Activated T-cell treated with anti-CD3 and anti-CD28 coated beads, Interleukin-2, amount 50 U/mL, for 4 hours (primary cell): ENCODE data around the gene PTK7. TPM values are rescaled to one million over a fixed set of nuclear protein-coding genes. Genes with fewer than 3 reads are reported as not detected.
"Not testable (repeated sequence)": the region's sequence is repeated elsewhere in the genome, so short reads cannot be mapped to it uniquely, and the experiment has no call there.

Source experiments
- ATAC-seq, 2 donors: fragments of 200-7000 bp; cut with Tn5 transposase; one replicate each; pipeline ENCODE4 v1.10.0; 2021
- DNase-seq: peaks from one replicate; pipeline ENCODE4 v3.0.0-alpha.2; 2020
- H3K27me3 Mint-ChIP-seq: one replicate; pipeline ENCODE4 v1.8.0; 2021; ENCODE audit warnings: low read depth, mixed read lengths
- H3K36me3 Mint-ChIP-seq: one replicate; pipeline ENCODE4 v1.8.0; 2022; ENCODE audit warnings: mixed read lengths; ENCODE audit not compliant: insufficient read depth
- H3K4me1 Mint-ChIP-seq: one replicate; pipeline ENCODE4 v1.8.0; 2021; ENCODE audit warnings: low read depth, mixed read lengths
- H3K4me3 Mint-ChIP-seq: one replicate; pipeline ENCODE4 v1.8.0; 2021; ENCODE audit warnings: mild to moderate bottlenecking, moderate library complexity, mixed read lengths
- H3K9me3 Mint-ChIP-seq: one replicate; pipeline ENCODE4 v1.8.0; 2021; ENCODE audit warnings: mixed read lengths
- total RNA-seq, 3 donors: library from RNA; stranded (reverse); gene quantifications; one replicate each; pipeline ENCODE4 v1.2.1, GENCODE V29; 2021

The PTK7 gene
- total RNA-seq, 3 donors from 2014 or later = 1.3 to 4.3 (median 1.9) TPM

GRCh38 chr6:43061861-43062260 is 14.3 kb upstream of the PTK7 start:
- H3K9me3 Mint-ChIP-seq = no peaks in the 10 kb centered on the region
- ATAC-seq = no peak
- peaks cover 32% of the 10 kb centered on the region for H3K4me1 Mint-ChIP-seq
- peaks cover 29% of the 10 kb centered on the region for H3K36me3 Mint-ChIP-seq
- no peak overlapping the region for H3K4me3 Mint-ChIP-seq
- H3K27me3 Mint-ChIP-seq = no peaks in the 10 kb centered on the region
- no peak for DNase-seq

DNA sequence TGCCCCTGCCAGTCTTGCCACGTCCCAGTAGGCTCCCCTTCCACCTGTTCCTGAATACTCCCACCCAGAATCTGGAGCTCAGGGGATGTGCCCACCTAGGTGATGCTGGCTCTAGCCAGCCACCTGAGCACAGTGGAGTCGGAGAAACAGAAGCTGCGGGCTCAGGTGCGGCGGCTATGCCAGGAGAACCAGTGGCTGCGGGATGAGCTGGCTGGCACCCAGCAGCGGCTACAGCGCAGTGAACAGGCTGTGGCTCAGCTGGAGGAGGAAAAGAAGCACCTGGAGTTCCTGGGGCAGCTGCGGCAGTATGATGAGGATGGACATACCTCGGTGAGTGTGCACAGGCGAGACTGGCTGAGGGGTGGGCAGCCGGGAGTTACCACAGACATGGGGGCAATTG is 13.3 kb upstream of the PTK7 start:
- Mint-ChIP-seq H3K27me3 (no peaks in the 10 kb centered on the region), H3K4me3 (no peak overlapping the region), H3K4me1 (peaks cover 31% of the 10 kb centered on the region), H3K9me3 (no peaks in the 10 kb centered on the region), H3K36me3 (peaks cover 29% of the 10 kb centered on the region)
- no peak for ATAC-seq
- no peak for DNase-seq

GRCh38 chr6:43070028-43070632 is 6.0 kb upstream of the PTK7 start:
- peaks cover 3% of the 10 kb centered on the region for H3K27me3 Mint-ChIP-seq
- ATAC-seq = peak; percentile 43 to 53
- H3K4me1 Mint-ChIP-seq = no peaks in the 10 kb centered on the region
- DNase-seq = no peak
- H3K36me3 Mint-ChIP-seq = peaks cover 38% of the 10 kb centered on the region
- H3K9me3 Mint-ChIP-seq = no peaks in the 10 kb centered on the region
- H3K4me3 Mint-ChIP-seq = no peak overlapping the region

DNA sequence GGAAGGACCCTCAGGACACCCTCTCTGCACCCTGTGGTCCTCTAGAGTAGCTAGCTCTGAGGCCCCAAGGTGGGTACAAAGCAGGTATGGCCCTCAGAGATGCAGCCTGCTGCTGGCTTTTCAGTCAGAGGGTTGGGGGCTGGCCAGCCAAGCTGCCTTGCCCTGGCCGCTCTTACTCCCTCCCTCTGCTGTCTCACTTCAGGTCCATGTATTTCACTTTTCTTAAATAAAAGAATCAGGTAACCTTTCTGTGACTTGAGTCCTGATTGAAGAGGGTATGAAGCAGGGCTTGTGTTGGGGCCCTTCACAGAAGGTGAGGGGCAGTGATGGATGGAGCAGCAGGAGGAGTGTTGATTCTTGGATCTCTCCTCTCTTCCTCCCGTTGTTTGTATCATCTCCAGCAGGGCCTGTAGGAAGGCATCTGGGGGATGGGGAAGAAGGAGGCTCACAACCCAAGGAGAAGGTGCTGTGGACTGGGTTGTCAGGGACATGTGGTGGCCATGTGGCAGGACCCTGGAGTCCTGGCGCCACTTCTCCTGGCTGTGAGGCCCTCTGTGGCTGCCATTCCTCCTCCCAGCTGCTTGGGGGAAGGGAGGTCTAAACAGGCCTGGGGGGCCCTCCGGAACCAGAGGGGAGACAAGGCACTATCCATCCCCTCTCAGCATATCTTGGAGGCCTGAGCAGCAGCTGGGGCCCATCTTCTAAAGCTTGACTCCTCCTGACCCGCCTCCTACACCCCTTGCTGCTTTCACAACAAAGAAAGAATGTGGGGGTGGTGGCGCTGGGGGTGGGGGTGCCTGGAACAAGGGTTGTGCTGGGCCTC is 1.1 kb upstream of the PTK7 start:
- no peak for DNase-seq
- H3K4me1 Mint-ChIP-seq = peaks cover 5% of the 10 kb centered on the region
- no peak overlapping the region for H3K4me3 Mint-ChIP-seq
- peaks cover 26% of the 10 kb centered on the region for H3K27me3 Mint-ChIP-seq
- no peaks in the 10 kb centered on the region for H3K9me3 Mint-ChIP-seq
- no peak for ATAC-seq
- H3K36me3 Mint-ChIP-seq = peaks cover 27% of the 10 kb centered on the region

DNA sequence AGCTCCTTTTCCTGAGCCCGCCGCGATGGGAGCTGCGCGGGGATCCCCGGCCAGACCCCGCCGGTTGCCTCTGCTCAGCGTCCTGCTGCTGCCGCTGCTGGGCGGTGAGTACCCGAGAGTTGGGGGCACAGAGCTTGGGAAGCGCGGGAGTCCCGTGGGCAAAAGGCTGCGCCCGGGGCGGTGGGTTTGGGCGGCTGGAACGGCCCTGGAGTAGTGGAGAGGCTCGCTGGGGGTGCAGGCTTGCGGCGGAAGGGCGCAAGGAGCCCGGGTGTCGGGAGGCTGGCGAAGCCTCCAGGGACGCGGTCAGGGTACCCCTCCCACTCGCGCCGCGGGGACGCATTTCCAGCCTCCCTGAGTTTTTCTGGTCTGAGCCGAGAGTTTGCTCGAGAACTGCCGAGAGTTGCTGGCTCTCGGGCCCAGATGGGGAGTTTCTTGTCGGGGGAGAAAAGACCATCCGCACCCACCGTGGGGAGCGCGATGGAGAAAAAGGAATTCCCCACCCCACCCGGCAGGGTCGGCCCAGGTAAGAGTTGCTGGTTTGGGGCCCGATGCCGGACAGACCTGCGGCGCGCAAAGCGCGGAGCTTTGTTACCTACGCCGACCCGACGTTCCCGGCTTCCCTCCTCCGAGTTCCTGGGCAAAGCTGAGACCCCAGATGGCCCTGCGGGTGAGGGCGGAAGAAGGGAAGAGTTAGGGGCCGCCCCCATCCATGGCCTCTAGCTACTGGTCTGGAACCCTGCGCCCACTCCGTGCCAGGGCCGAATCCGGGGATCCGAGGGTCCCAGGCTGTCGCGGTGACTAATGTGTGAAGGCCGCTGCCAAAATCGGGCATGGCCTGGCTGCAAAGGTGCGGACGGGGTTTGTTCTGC is 584 bp downstream of the PTK7 start:
- H3K36me3 Mint-ChIP-seq = peaks cover 24% of the 10 kb centered on the region
- H3K9me3 Mint-ChIP-seq = no peaks in the 10 kb centered on the region
- peaks cover 28% of the 10 kb centered on the region for H3K27me3 Mint-ChIP-seq
- H3K4me1 Mint-ChIP-seq = peaks cover 5% of the 10 kb centered on the region
- ATAC-seq (peak; percentile 25 to 34), DNase-seq (no peak)
- peak overlapping the region; percentile 55 for H3K4me3 Mint-ChIP-seq

- Mint-ChIP-seq H3K27me3 (peaks cover 28% of the 10 kb centered on the region), H3K9me3 (no peaks in the 10 kb centered on the region), H3K36me3 (peaks cover 18% of the 10 kb centered on the region), H3K4me1 (peaks cover 5% of the 10 kb centered on the region), H3K4me3 (peak overlapping the region; percentile 55)
- DNase-seq = no peak
- no peak for ATAC-seq
Measured at GRCh38 chr6:43077333-43077809, 1.3 kb downstream of the PTK7 start.

DNA sequence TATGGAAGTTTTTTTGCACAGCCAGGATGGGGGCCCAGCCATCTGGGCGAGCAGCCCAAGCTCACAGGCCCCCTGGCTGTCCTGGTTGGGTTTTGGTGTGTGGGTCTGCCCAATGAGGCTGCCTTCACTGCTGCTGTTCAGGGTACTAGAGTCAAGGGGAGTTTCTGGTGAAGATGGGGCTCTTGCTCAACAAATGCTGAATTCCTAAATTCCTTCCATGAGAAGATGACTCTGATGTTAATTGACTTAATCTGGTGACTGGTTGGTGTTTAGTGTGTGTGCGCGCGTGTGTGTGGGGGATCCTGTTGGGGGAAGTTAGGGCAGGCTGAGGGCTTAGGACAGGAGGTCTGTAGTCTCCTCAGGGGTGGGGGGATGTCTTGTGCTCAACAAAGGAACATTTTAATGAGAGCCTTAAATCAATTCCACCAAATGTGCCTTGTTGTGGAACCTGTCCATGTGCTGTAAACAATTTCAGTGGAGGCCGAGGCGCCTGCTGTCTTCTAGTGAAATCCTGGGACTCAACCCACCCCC is 1.9 kb downstream of the PTK7 start:
- H3K36me3 Mint-ChIP-seq = peaks cover 12% of the 10 kb centered on the region
- H3K27me3 Mint-ChIP-seq = peaks cover 28% of the 10 kb centered on the region
- no peak overlapping the region for H3K4me3 Mint-ChIP-seq
- H3K9me3 Mint-ChIP-seq = no peaks in the 10 kb centered on the region
- peaks cover 5% of the 10 kb centered on the region for H3K4me1 Mint-ChIP-seq
- no peak for ATAC-seq
- DNase-seq = no peak

- H3K9me3 Mint-ChIP-seq = no peaks in the 10 kb centered on the region
- DNase-seq (no peak), ATAC-seq (no peak)
- H3K4me1 Mint-ChIP-seq = peaks cover 5% of the 10 kb centered on the region
- peaks cover 28% of the 10 kb centered on the region for H3K27me3 Mint-ChIP-seq
- no peak overlapping the region for H3K4me3 Mint-ChIP-seq
- H3K36me3 Mint-ChIP-seq = peaks cover 6% of the 10 kb centered on the region
Measured at GRCh38 chr6:43078691-43079090, 2.6 kb downstream of the PTK7 start.

- Mint-ChIP-seq H3K9me3 (no peaks in the 10 kb centered on the region), H3K36me3 (no peaks in the 10 kb centered on the region), H3K27me3 (peaks cover 25% of the 10 kb centered on the region), H3K4me3 (no peak overlapping the region), H3K4me1 (peaks cover 6% of the 10 kb centered on the region)
- no peak for DNase-seq
- ATAC-seq = no peak
Measured at GRCh38 chr6:43081043-43081442, 4.9 kb downstream of the PTK7 start.

DNA sequence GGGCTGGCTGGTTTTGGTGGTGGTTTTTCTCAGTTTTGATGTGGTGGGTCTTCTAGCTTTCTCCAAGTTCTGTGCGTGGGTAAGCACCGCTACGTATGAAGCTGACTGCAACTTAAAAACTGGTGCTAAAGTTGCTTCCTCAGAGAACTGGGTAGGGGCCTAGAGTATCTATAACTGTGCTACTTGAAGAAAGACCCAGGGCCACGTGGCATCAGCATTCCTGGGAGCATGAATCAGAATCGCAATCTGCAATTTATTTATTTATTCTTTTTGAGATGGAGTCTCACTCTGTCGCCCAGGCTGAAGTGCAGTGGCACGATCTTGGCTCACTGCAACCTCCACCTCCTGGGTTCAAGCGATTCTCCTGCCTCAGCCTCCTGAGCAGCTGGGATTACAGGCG is 5.8 kb downstream of the PTK7 start:
- not testable (repeated sequence) for H3K4me1 Mint-ChIP-seq, ATAC-seq, H3K4me3 Mint-ChIP-seq, DNase-seq, H3K36me3 Mint-ChIP-seq, H3K9me3 Mint-ChIP-seq
- H3K27me3 Mint-ChIP-seq = peaks cover 19% of the 10 kb centered on the region

DNA sequence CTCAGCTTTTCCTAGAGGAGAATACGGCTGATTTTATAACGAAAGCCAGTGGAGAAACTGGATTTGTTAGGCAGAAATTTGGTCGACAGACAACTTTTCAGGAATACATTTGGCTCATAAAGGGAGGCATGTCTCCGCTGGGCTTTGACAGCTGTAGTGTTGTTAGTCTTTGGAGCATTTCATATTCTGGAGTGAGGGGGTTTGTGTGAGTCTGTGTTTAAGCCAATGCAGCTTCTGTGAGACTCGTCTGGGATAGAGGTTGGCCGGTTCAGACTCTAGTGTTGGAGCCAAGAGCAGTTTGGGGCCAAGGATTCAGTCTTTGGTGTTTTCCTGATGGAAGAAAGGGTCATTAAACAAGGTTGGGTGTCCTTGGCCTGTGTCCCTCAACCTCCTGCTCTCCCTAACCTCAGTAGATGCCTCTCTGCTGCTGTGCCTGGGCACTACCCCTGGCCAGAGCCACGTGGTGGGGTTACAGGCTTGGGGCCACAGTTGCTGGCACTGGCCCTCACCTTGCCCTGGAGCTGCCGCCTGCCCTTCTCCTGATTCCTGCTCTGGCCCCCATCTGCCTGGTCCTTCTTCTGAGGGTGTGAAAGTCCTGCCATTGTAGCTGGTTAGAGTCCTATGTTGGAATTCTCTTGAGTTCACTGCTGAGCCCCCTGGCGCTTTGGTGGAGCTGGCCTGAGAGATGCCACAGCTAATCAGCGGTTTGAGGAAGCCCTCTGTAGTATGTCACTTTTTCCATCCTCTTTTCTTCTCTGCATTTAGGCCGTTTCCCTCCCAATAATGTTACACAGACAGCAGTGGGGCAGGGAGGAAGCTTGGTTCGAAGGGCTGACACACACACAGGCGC is 6.9 kb downstream of the PTK7 start:
- Mint-ChIP-seq H3K4me3 (no peak overlapping the region), H3K36me3 (no peaks in the 10 kb centered on the region), H3K4me1 (peaks cover 6% of the 10 kb centered on the region), H3K27me3 (peaks cover 8% of the 10 kb centered on the region), H3K9me3 (no peaks in the 10 kb centered on the region)
- no peak for DNase-seq
- no peak for ATAC-seq

- Mint-ChIP-seq H3K36me3 (no peaks in the 10 kb centered on the region), H3K9me3 (no peaks in the 10 kb centered on the region), H3K4me3 (no peak overlapping the region), H3K4me1 (peaks cover 6% of the 10 kb centered on the region), H3K27me3 (no peaks in the 10 kb centered on the region)
- DNase-seq (no peak), ATAC-seq (peak; percentile 82 to 87)
Measured at GRCh38 chr6:43086022-43086658, 10.0 kb downstream of the PTK7 start.

- peak; percentile 29 to 41 for ATAC-seq
- no peak overlapping the region for H3K4me3 Mint-ChIP-seq
- H3K27me3 Mint-ChIP-seq = no peaks in the 10 kb centered on the region
- no peak for DNase-seq
- H3K4me1 Mint-ChIP-seq = peaks cover 16% of the 10 kb centered on the region
- no peaks in the 10 kb centered on the region for H3K36me3 Mint-ChIP-seq
- H3K9me3 Mint-ChIP-seq = no peaks in the 10 kb centered on the region
Measured at GRCh38 chr6:43088654-43089056, 12.5 kb downstream of the PTK7 start.
